ENCODE measurements around the gene VAV2.

Gene VAV2

GRCh38 chr9:133834080-133834976 lies 157.8 kb downstream of the VAV2 start:
- no peak for DNase-seq (ENCODE audit: extremely low spot score, insufficient read length, low read depth)
- no peak for FAIRE-seq

GRCh38 chr9:133833388-133834025 lies 158.6 kb downstream of the VAV2 start:
- DNase-seq (ENCODE audit: extremely low spot score, insufficient read length, low read depth) (no peak), FAIRE-seq (no peak)

GRCh38 chr9:133832877-133833276 lies 159.2 kb downstream of the VAV2 start:
- no peak for FAIRE-seq
- DNase-seq (ENCODE audit: extremely low spot score, insufficient read length, low read depth): no peak

GRCh38 chr9:133830711-133831110 lies 161.4 kb downstream of the VAV2 start:
- DNase-seq (ENCODE audit: extremely low spot score, insufficient read length, low read depth) (no peak), FAIRE-seq (no peak)

GRCh38 chr9:133830310-133830709 lies 161.8 kb downstream of the VAV2 start:
- DNase-seq (ENCODE audit: extremely low spot score, insufficient read length, low read depth): no peak
- no peak for FAIRE-seq

- FAIRE-seq: no peak
- DNase-seq (ENCODE audit: extremely low spot score, insufficient read length, low read depth): no peak
Observed at GRCh38 chr9:133828338-133828997, 163.7 kb downstream of the VAV2 start.

- FAIRE-seq (no peak), DNase-seq (ENCODE audit: extremely low spot score, insufficient read length, low read depth) (no peak)
Observed at GRCh38 chr9:133826289-133827085, 165.6 kb downstream of the VAV2 start.

- no peak for DNase-seq (ENCODE audit: extremely low spot score, insufficient read length, low read depth)
- FAIRE-seq: peak; percentile 15
Observed at GRCh38 chr9:133825555-133826218, 166.4 kb downstream of the VAV2 start.

- DNase-seq (ENCODE audit: extremely low spot score, insufficient read length, low read depth) (no peak), FAIRE-seq (no peak)
Observed at GRCh38 chr9:133824802-133825186, 167.3 kb downstream of the VAV2 start.

GRCh38 chr9:133824106-133824801 lies 167.9 kb downstream of the VAV2 start:
- FAIRE-seq (peak; percentile 36), DNase-seq (ENCODE audit: extremely low spot score, insufficient read length, low read depth) (no peak)

- FAIRE-seq (no peak), DNase-seq (ENCODE audit: extremely low spot score, insufficient read length, low read depth) (peak; percentile 36)
Observed at GRCh38 chr9:133823189-133824105, 168.7 kb downstream of the VAV2 start.

- peak; percentile 61 for DNase-seq (ENCODE audit: extremely low spot score, insufficient read length, low read depth)
- FAIRE-seq: peak; percentile 92
Observed at GRCh38 chr9:133822430-133823065, 169.6 kb downstream of the VAV2 start.

- DNase-seq (ENCODE audit: extremely low spot score, insufficient read length, low read depth): peak; percentile 48
- no peak for FAIRE-seq
Observed at GRCh38 chr9:133821601-133822429, 170.3 kb downstream of the VAV2 start.

GRCh38 chr9:133819923-133820322 lies 172.2 kb downstream of the VAV2 start:
- FAIRE-seq (no peak), DNase-seq (ENCODE audit: extremely low spot score, insufficient read length, low read depth) (no peak)

GRCh38 chr9:133818444-133818843 lies 173.7 kb downstream of the VAV2 start:
- DNase-seq (ENCODE audit: extremely low spot score, insufficient read length, low read depth) (no peak), FAIRE-seq (no peak)

- no peak for FAIRE-seq
Observed at GRCh38 chr9:133815781-133816180, 176.3 kb downstream of the VAV2 start.

More at GRCh38 chr9:133815781-133816180, 176.3 kb downstream of the VAV2 start:
- DNase-seq (ENCODE audit: extremely low spot score, insufficient read length, low read depth): no peak

Measured in GM18507 (cell line).